A673 (cell line): ENCODE measurements around the gene CLDN24.

Experiments used
- CTCF ChIP-seq: fragments of 300-800, 200-600 bp; sonication (generic); conservative IDR thresholded peaks from 2 replicates; pipeline ENCODE4 v1.5.1; 2017; ENCODE audit warnings: low read depth, mild to moderate bottlenecking, antibody characterized with exemption, low read length, moderate library complexity, mixed read lengths
- EZH2 ChIP-seq: fragments of 200-600 bp; sonication (generic); IDR thresholded peaks from 2 replicates; pipeline ENCODE4 v1.6.1; 2017; ENCODE audit warnings: borderline replicate concordance, low read depth, mild to moderate bottlenecking, mixed read lengths, antibody characterized with exemption, low read length; ENCODE audit not compliant: poor library complexity, severe bottlenecking

GRCh38 chr4:183342541-183343533 is 20.6 kb upstream of the CLDN24 start:
- TF ChIP-seq CTCF, result no peak
- no peak for TF ChIP-seq EZH2
